ENCODE data around the gene EIF3I.

The EIF3I gene

GRCh38 chr1:32234792-32235191 is 12.6 kb downstream of the EIF3I start:
- TF ChIP-seq ZFX (IDR thresholded peaks at IDR 0.05) (no peak), CTCF (conservative IDR thresholded peaks at IDR 0.05) (no peak)
- no peak overlapping the region for H3K27ac ChIP-seq

GRCh38 chr1:32239337-32239736 is 17.1 kb downstream of the EIF3I start:
- TF ChIP-seq CTCF (conservative IDR thresholded peaks at IDR 0.05): no peak
- H3K27ac ChIP-seq: no peak overlapping the region

GRCh38 chr1:32239790-32240139 is 17.6 kb downstream of the EIF3I start:
- TF ChIP-seq ZFX (IDR thresholded peaks at IDR 0.05) (no peak), CTCF (conservative IDR thresholded peaks at IDR 0.05) (no peak)
- H3K27ac ChIP-seq: peak overlapping the region; percentile 63

GRCh38 chr1:32240140-32240951 is 18.1 kb downstream of the EIF3I start:
- TF ChIP-seq ZFX (IDR thresholded peaks at IDR 0.05) (peak; percentile 33; the same call in 1 of the 2 replicates), CTCF (conservative IDR thresholded peaks at IDR 0.05) (peak; percentile 27)
- peak overlapping the region; percentile 63 for H3K27ac ChIP-seq

- peak overlapping the region; percentile 63 for H3K27ac ChIP-seq
- TF ChIP-seq ZFX (IDR thresholded peaks at IDR 0.05) (no peak), CTCF (conservative IDR thresholded peaks at IDR 0.05) (no peak)
Measured at GRCh38 chr1:32241001-32241763, 19.0 kb downstream of the EIF3I start.

GRCh38 chr1:32242341-32242851 is 20.2 kb downstream of the EIF3I start:
- no peak for TF ChIP-seq ZFX (IDR thresholded peaks at IDR 0.05)
- no peak for TF ChIP-seq CTCF (conservative IDR thresholded peaks at IDR 0.05)
- no peak overlapping the region for H3K27ac ChIP-seq

GRCh38 chr1:32246888-32247273 is 24.7 kb downstream of the EIF3I start, which contains the start of gene FAM167B:
FAM167B (plus strand) TSS chr1:32247222; CDS start chr1:32247422, 200 bp downstream.
- TF ChIP-seq CTCF (conservative IDR thresholded peaks at IDR 0.05) (no peak), ZFX (IDR thresholded peaks at IDR 0.05) (no peak)
- no peak within 1 kb of the TSS for H3K27ac ChIP-seq

All from C4-2B (cell line).